GM12878 (cell line): ENCODE results near the gene CD93. TPM values are rescaled to one million over a fixed set of nuclear protein-coding genes. Genes with fewer than 3 reads are reported as not detected.
A peak's percentile ranks its signal among the peaks of the same experiment; 100 is the strongest.

Experiments
- ATAC-seq: fragments of 200-7000 bp; cut with Tn5 transposase; 3 replicates; pipeline ENCODE4 v1.9.1; 2020; ENCODE audit warnings: mild to moderate bottlenecking, moderate library complexity
- BruUV-seq: library from RNA; stranded (reverse); fragments of 400-500 nt; replicated peaks from 2 replicates; lab custom pipeline; 2021; lab: Mats Ljungman, UMichigan
- CTCF ChIA-PET: fragments of 300-600 bp; sonication (Branson Sonifier 250); formaldehyde crosslinking; extraction: SDS; loops from one replicate; lab custom pipeline; 2021; ENCODE audit warnings: inconsistent platforms; lab: Yijun Ruan, JAX
- POLR2A ChIA-PET: fragments of 350-600 bp; formaldehyde crosslinking; extraction: SDS; loops from one replicate; lab custom pipeline; 2021; ENCODE audit warnings: inconsistent platforms; lab: Charles Lee
- RAD21 ChIA-PET: fragments of 300-600 bp; sonication (Branson Sonifier 250); formaldehyde crosslinking; loops from one replicate; lab custom pipeline; 2023; ENCODE audit warnings: antibody characterized with exemption; ENCODE audit not compliant: unreplicated experiment; lab: Charles Lee
- SMC1A ChIA-PET: fragments of 300-600 bp; sonication (Branson Sonifier 250); formaldehyde crosslinking; loops from one replicate; lab custom pipeline; 2023; ENCODE audit not compliant: unreplicated experiment, uncharacterized antibody; lab: Charles Lee
- DNase-seq: peaks from one replicate; pipeline ENCODE4 v3.0.0-alpha.2; 2011; ENCODE audit warnings: low read depth, low spot score
- FAIRE-seq: peaks from 3 replicates; lab custom pipeline; 2011; peaks lifted over from hg19 to GRCh38; lab: Jason Lieb, UNC
- H2AFZ ChIP-seq: 2 replicates; pipeline ENCODE4 v1.6.0; 2011; ENCODE audit warnings: low read depth, low read length, control low read depth; ENCODE audit not compliant: control insufficient read depth
- H3K27ac ChIP-seq: 2 replicates; pipeline ENCODE4 v1.5.1; 2011; ENCODE audit warnings: control low read depth; ENCODE audit not compliant: control insufficient read depth, insufficient read depth
- H3K27me3 ChIP-seq, 2 experiments: replicated peaks in 1 of 2; 2 replicates each; pipeline versions ENCODE4 v1.6.0 to v1.6.1; 2011; ENCODE audit warnings: low read length in 1 of 2; ENCODE audit not compliant: control insufficient read depth in 2 of 2, insufficient read depth in 2 of 2
- H3K36me3 ChIP-seq, 2 experiments: 2 replicates each; pipeline ENCODE4 v1.5.1; 2011; ENCODE audit warnings: low read length in 1 of 2; ENCODE audit not compliant: control insufficient read depth in 2 of 2, insufficient read depth in 2 of 2
- H3K4me1 ChIP-seq: 2 replicates; pipeline ENCODE4 v1.6.1; 2011; ENCODE audit warnings: mild to moderate bottlenecking, low read length, moderate library complexity, mixed read lengths; ENCODE audit not compliant: control insufficient read depth, insufficient read depth
- H3K4me2 ChIP-seq: 2 replicates; pipeline ENCODE4 v1.6.0; 2011; ENCODE audit warnings: control low read depth; ENCODE audit not compliant: control insufficient read depth, insufficient read depth
- H3K4me3 ChIP-seq: fragments of 200-600 bp; sonication (generic); 2 replicates; pipeline ENCODE4 v1.5.1; 2016
- H3K79me2 ChIP-seq: 2 replicates; pipeline ENCODE4 v1.6.0; 2011; ENCODE audit warnings: low read length; ENCODE audit not compliant: control insufficient read depth, insufficient read depth
- H3K9ac ChIP-seq: 2 replicates; pipeline ENCODE4 v1.8.0; 2011; ENCODE audit warnings: low read length, control low read depth, mixed read lengths; ENCODE audit not compliant: control insufficient read depth, insufficient read depth
- H3K9me3 ChIP-seq: replicated peaks from 3 replicates; pipeline ENCODE4 v1.5.1; 2011; ENCODE audit warnings: mild to moderate bottlenecking, low read length; ENCODE audit not compliant: control insufficient read depth, insufficient read depth
- H4K20me1 ChIP-seq: 2 replicates; pipeline ENCODE4 v1.6.0; 2011; ENCODE audit not compliant: control insufficient read depth, insufficient read depth
- CTCF ChIP-seq, 3 experiments: IDR thresholded peaks in 2 of 3; conservative IDR thresholded peaks in 1 of 3; 2 replicates each; pipeline ENCODE4 v1.5.1; 2011; ENCODE audit warnings: low read depth in 3 of 3, low read length in 3 of 3, mild to moderate bottlenecking in 3 of 3, control low read depth in 2 of 3, moderate library complexity in 2 of 3, inconsistent platforms in 1 of 3, mixed read lengths in 1 of 3; ENCODE audit not compliant: control insufficient read depth in 2 of 3, insufficient read depth in 1 of 3; ENCODE audit errors: extremely low read depth in 1 of 3
- MTA2 ChIP-seq: fragments of 450-650 bp; IDR thresholded peaks from 2 replicates; pipeline ENCODE4 v1.6.1; 2016; ENCODE audit warnings: low read depth, mild to moderate bottlenecking, moderate library complexity
- WGBS: methylation state at CpG from one replicate; pipeline ENCODE4 v1.1.6; 2016; ENCODE audit warnings: low lambda C conversion rate; ENCODE audit not compliant: insufficient replicate concordance, insufficient coverage; ENCODE audit errors: missing lambda C conversion rate; 5-methylcytosine and 5-hydroxymethylcytosine counted together
- in situ Hi-C: fragments of 300-500 bp; cut with MboI; formaldehyde crosslinking; loops from 9 replicates; pipeline ENCODE4 v1.14.3; 2018; ENCODE audit warnings: mixed read lengths
- intact Hi-C: fragments of 100-400 bp; cut with micrococcal nuclease; formaldehyde crosslinking; loops from one replicate; pipeline ENCODE4 v1.14.2; 2022; ENCODE audit not compliant: unreplicated experiment
- polyA plus RNA-seq, 11 experiments: library from polyadenylated mRNA; depleted of rRNA in 4 of 11; unstranded in 6 of 11; stranded (reverse) in 5 of 11; fragments of >200 nt; fragmentation: Nextera tagmentation in 4 of 11; fragmentation: Illumina TruSeq in 1 of 11; extraction: Ambion mirVana in 4 of 11; extraction: Trizol in 1 of 11; gene quantifications; 1 replicate in 1 of 11; 2 replicates in 10 of 11; pipeline versions ENCODE4 v1.2.1 to v1.2.3, GENCODE V29; 2011 to 2016; ENCODE audit warnings: inconsistent platforms in 2 of 11, missing spikeins in 2 of 11, low read depth in 1 of 11
- total RNA-seq, 4 experiments: library from RNA; depleted of rRNA in 3 of 4; stranded (reverse); fragments of >200 nt in 3 of 4; fragmentation: Illumina TruSeq in 1 of 4; extraction: Trizol in 1 of 4; gene quantifications; 2 replicates each; pipeline versions ENCODE4 v1.2.1 to v1.2.3, GENCODE V29; 2013 to 2021

CD93 gene
- total and polyA plus RNA-seq, 10 of the 15 experiments (the other 5 are each of a cell fraction or from before 2014, with no cell fraction given) = 0.20 to 2.7 (median 0.92) TPM

GRCh38 chr20:23048283-23049200 lies 37.6 kb downstream of the CD93 start:
- Histone ChIP-seq H3K9me3 (no peaks in the 10 kb centered on the region; the same call in 2 of the 3 replicates), H3K79me2 (no peaks in the 10 kb centered on the region), H3K36me3 (no peaks in the 10 kb centered on the region; a peak in 1 of 4 replicates), H3K9ac (no peak overlapping the region), H2AFZ (no peak overlapping the region), H3K27me3 (peaks cover 8 to 11% of the 10 kb centered on the region in 2 experiments), H3K4me2 (no peak overlapping the region), H3K4me3 (no peak overlapping the region), H3K27ac (no peak overlapping the region), H3K4me1 (no peaks in the 10 kb centered on the region), H4K20me1 (no peaks in the 10 kb centered on the region)
- FAIRE-seq (no peak), ATAC-seq (peak; percentile 57), DNase-seq (no peak)
- RAD21 ChIA-PET = interaction anchor here (3.4 to 3.5 kb wide), 2 partner anchors 152 to 186 kb away, joined by 20 to 25 read pairs; no protein-coding TSS in a partner anchor
- no TSS peak for BruUV-seq
- intact Hi-C loops (no loop called here), in situ Hi-C loops (no loop called here)
- no peak for TF ChIP-seq MTA2
- peak in 2 of 3 experiments; percentile 19 to 24; a peak in 3 of 6 replicates for TF ChIP-seq CTCF (IDR thresholded peaks at IDR 0.05 in 2 of 3, conservative IDR thresholded peaks at IDR 0.05 in 1 of 3; ENCODE audit: control insufficient read depth in 2 of 3, extremely low read depth in 1 of 3, insufficient read depth in 1 of 3, low read depth in 3 of 3, low read length in 3 of 3)
- 25% methylated on average over 77 of the region's 92 CpGs for WGBS
- POLR2A ChIA-PET = no interaction called here
- SMC1A ChIA-PET = no interaction called here
- CTCF ChIA-PET = interaction anchor here (1.5 kb wide), 1 partner anchor 187 kb away, joined by 4 read pairs; no protein-coding TSS in a partner anchor
